Measurements from ENCODE around the gene PALM3.

DNA sequence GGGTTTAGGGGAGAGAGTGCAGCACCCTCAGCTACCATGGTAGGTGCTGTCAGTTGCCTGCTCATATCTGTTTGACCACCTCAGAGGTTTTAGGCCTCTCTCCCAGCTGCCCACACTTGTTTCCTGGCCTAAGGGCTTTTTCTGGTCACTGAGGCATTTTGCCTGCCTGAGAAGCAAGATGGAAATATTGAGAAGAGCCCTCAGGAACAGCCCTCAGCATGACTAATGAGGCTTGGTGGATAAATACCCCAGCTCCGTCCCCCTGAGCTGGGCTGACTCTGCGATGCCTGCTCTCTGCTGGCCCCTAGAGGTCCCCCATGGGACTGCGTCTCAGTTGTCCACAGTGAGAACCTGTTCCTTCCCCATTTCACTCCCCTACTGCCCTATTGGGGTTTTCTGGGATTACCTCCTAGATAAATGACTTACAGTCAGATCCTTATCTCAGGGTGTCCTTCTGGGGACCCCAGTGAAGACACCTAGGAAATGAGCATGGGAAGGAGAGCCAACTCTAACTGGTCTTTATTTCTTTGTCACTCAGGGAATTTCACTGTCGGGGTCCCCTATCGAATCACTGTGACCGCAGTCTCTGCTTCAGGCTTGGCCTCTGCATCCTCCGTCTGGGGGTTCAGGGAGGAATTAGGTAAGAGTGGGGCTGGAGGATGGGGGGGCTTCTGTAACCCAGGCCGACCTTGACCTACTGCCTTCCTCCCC is 13.3 kb downstream of the PALM3 start:
- no peak for TF ChIP-seq EZH2 (IDR thresholded peaks at IDR 0.05; ENCODE audit: borderline replicate concordance, low read depth, low read length, severe bottlenecking)
- TF ChIP-seq MYC (IDR thresholded peaks at IDR 0.05; ENCODE audit: low read depth, low read length) = no peak

All from endothelial cell of umbilical vein (primary cell).